Smooth muscle cell (in vitro differentiated cells): Measurements from ENCODE around the gene CCL4. TPM values are rescaled to one million over a fixed set of nuclear protein-coding genes. Genes with fewer than 3 reads are reported as not detected.
"Not testable (repeated sequence)": the region's sequence is repeated elsewhere in the genome, so short reads cannot be mapped to it uniquely, and the experiment has no call there.

ENCODE experiments used
- DNase-seq: peaks from one replicate; lab custom pipeline; 2025; ENCODE audit not compliant: unreplicated experiment; lab: John Stamatoyannopoulos, UW
- H2AFZ ChIP-seq: fragments of 200-600 bp; sonication (generic); 2 replicates; pipeline ENCODE4 v1.6.0; 2016; ENCODE audit warnings: antibody characterized with exemption, low read depth, mild to moderate bottlenecking
- H3F3A ChIP-seq: fragments of 200-600 bp; sonication (generic); 2 replicates; pipeline ENCODE4 v1.6.0; 2017; ENCODE audit warnings: antibody characterized with exemption, low read depth
- H3K27ac ChIP-seq: fragments of 200-600 bp; sonication (generic); 2 replicates; pipeline ENCODE4 v1.5.1; 2016; ENCODE audit warnings: low read depth, mild to moderate bottlenecking
- H3K27me3 ChIP-seq: fragments of 200-600 bp; sonication (generic); 2 replicates; pipeline ENCODE4 v1.6.1; 2016; ENCODE audit warnings: low read depth, mild to moderate bottlenecking
- H3K36me3 ChIP-seq: fragments of 200-600 bp; sonication (generic); 2 replicates; pipeline ENCODE4 v1.5.1; 2016; ENCODE audit warnings: low read depth
- H3K4me1 ChIP-seq: fragments of 200-600 bp; sonication (generic); 2 replicates; pipeline ENCODE4 v1.5.1; 2016; ENCODE audit warnings: low read depth
- H3K4me2 ChIP-seq: fragments of 200-600 bp; sonication (generic); 2 replicates; pipeline ENCODE4 v1.6.0; 2016; ENCODE audit warnings: mild to moderate bottlenecking
- H3K4me3 ChIP-seq: fragments of 200-600 bp; sonication (generic); 2 replicates; pipeline ENCODE4 v1.5.1; 2016; ENCODE audit warnings: mild to moderate bottlenecking
- H3K79me2 ChIP-seq: fragments of 200-600 bp; sonication (generic); 2 replicates; pipeline ENCODE4 v1.6.0; 2016; ENCODE audit warnings: low read depth, mild to moderate bottlenecking
- H3K9ac ChIP-seq: fragments of 200-600 bp; sonication (generic); 2 replicates; pipeline ENCODE4 v1.6.0; 2016; ENCODE audit warnings: low read depth
- H3K9me3 ChIP-seq: fragments of 200-600 bp; sonication (generic); replicated peaks from 2 replicates; pipeline ENCODE4 v1.5.1; 2016; ENCODE audit warnings: low read depth
- H4K20me1 ChIP-seq: fragments of 200-600 bp; sonication (generic); 2 replicates; pipeline ENCODE4 v1.6.0; 2016; ENCODE audit warnings: low read depth
- WGBS: methylation state at CpG from one replicate; pipeline ENCODE4 v1.1.7; 2016; ENCODE audit warnings: low lambda C conversion rate; 5-methylcytosine and 5-hydroxymethylcytosine counted together
- polyA plus RNA-seq: library from polyadenylated mRNA; unstranded; fragments of >200 nt; fragmentation: Nextera tagmentation; extraction: Ambion mirVana; gene quantifications from 2 replicates; pipeline ENCODE4 v1.2.1, GENCODE V29; 2016
- total RNA-seq: library from RNA; depleted of rRNA; stranded (reverse); fragments of >200 nt; gene quantifications from 2 replicates; pipeline ENCODE4 v1.2.3, GENCODE V29; 2014
- TF ChIP-seq, protein P1 (sequence below): fragments of 200-600 bp; sonication (generic); IDR thresholded peaks from 2 replicates; pipeline ENCODE4 v1.5.1; 2017; ENCODE audit warnings: borderline replicate concordance, mild to moderate bottlenecking, antibody characterized with exemption; ENCODE audit not compliant: insufficient read depth, poor library complexity, severe bottlenecking

Gene CCL4
- total and polyA plus RNA-seq, 2 experiments from 2014 or later: 0.81 TPM; not detected in 1

DNA sequence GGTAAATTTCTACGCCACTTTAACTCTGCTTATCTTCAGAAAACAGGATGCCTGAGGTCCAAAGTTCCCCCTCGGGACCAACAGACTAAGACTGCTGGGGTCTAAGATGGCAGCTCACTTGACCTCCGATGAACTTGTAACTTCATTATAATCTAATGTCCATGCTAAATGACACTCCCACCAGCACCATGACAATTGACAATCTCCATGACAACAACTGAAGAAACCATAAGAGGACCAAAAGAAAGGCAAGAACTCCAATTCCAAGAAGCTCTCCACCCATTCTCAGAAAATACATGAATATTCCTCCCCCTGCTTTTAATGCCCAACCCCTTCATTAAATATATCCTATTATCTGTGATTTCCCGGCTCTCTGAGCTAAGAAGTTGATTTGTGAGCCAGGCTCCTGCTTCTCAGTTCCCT, 7.5 kb downstream of the CCL4 start:
- no peaks in the 10 kb centered on the region for H3K9me3 ChIP-seq
- TF ChIP-seq, protein P1, sequence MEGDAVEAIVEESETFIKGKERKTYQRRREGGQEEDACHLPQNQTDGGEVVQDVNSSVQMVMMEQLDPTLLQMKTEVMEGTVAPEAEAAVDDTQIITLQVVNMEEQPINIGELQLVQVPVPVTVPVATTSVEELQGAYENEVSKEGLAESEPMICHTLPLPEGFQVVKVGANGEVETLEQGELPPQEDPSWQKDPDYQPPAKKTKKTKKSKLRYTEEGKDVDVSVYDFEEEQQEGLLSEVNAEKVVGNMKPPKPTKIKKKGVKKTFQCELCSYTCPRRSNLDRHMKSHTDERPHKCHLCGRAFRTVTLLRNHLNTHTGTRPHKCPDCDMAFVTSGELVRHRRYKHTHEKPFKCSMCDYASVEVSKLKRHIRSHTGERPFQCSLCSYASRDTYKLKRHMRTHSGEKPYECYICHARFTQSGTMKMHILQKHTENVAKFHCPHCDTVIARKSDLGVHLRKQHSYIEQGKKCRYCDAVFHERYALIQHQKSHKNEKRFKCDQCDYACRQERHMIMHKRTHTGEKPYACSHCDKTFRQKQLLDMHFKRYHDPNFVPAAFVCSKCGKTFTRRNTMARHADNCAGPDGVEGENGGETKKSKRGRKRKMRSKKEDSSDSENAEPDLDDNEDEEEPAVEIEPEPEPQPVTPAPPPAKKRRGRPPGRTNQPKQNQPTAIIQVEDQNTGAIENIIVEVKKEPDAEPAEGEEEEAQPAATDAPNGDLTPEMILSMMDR: no peak
- no peaks in the 10 kb centered on the region for H3K4me1 ChIP-seq
- no peak overlapping the region for H3K9ac ChIP-seq
- no peaks in the 10 kb centered on the region for H3F3A ChIP-seq
- no peak overlapping the region for H3K4me3 ChIP-seq
- 86% methylated on average over 4 of the region's 4 CpGs for WGBS
- no peak overlapping the region for H2AFZ ChIP-seq
- no peaks in the 10 kb centered on the region for H4K20me1 ChIP-seq
- H3K27me3 ChIP-seq: peaks cover 5% of the 10 kb centered on the region
- H3K79me2 ChIP-seq: no peaks in the 10 kb centered on the region
- no peak overlapping the region for H3K27ac ChIP-seq
- no peak for DNase-seq
- no peaks in the 10 kb centered on the region for H3K36me3 ChIP-seq
- H3K4me2 ChIP-seq: no peak overlapping the region

- H3K27ac ChIP-seq: no peak overlapping the region
- no peaks in the 10 kb centered on the region for H3F3A ChIP-seq
- no peaks in the 10 kb centered on the region for H3K36me3 ChIP-seq
- H3K4me2 ChIP-seq: no peak overlapping the region
- H3K4me1 ChIP-seq: no peaks in the 10 kb centered on the region
- H3K4me3 ChIP-seq: no peak overlapping the region
- H3K9ac ChIP-seq: no peak overlapping the region
- H4K20me1 ChIP-seq: no peaks in the 10 kb centered on the region
- peaks cover 3% of the 10 kb centered on the region for H3K27me3 ChIP-seq
- H2AFZ ChIP-seq: no peak overlapping the region
- TF ChIP-seq, protein P1: no peak
- H3K9me3 ChIP-seq: no peaks in the 10 kb centered on the region
- DNase-seq: no peak
- H3K79me2 ChIP-seq: no peaks in the 10 kb centered on the region
Observed at GRCh38 chr17:36112572-36112971, 8.9 kb downstream of the CCL4 start.

- not testable (repeated sequence) for H3K36me3 ChIP-seq, H3K27ac ChIP-seq, DNase-seq, H3K27me3 ChIP-seq, H3K4me3 ChIP-seq, H3K9me3 ChIP-seq, H3K79me2 ChIP-seq, H3F3A ChIP-seq, H3K4me1 ChIP-seq, H2AFZ ChIP-seq, H3K4me2 ChIP-seq, H4K20me1 ChIP-seq, H3K9ac ChIP-seq
- 92% methylated on average over 1 of the region's 1 CpG for WGBS
Observed at GRCh38 chr17:36113131-36113530, 9.5 kb downstream of the CCL4 start.

DNA sequence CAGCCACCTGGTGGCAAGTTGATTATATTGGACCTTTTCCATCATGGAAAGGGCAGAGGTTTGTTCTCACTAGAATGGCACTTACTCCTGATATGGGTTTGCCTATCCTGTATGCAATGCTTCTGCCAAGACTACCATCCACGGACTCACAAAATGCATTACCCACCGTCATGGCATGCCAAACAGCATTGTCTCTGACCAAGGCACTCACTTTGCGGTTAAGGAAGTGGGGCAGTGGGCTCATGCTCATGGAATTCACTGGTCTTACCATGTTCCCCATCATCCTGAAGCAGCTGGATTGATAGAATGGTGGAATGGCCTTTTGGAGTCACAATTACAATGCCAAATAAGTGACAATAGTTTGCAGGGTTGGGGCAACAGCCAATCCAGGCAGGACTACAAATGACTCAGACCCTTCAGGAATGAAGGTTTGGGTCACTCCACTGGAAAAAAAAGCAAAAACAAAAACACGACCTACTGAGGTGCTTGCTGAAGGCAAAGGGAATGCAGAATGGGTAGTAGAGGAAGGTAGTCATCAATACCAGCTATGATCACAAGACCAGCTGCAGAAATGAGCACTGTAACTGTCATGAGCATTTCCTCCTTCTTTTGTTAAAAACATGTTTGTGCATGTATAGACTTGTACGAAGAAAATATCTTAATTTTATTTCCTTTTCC, 11.5 kb downstream of the CCL4 start:
- H3K9me3 ChIP-seq, H3K4me1 ChIP-seq, H4K20me1 ChIP-seq, DNase-seq, H3K79me2 ChIP-seq, H3K27me3 ChIP-seq, H3K27ac ChIP-seq, H3K4me3 ChIP-seq, H3K4me2 ChIP-seq, H3F3A ChIP-seq, H3K9ac ChIP-seq, H2AFZ ChIP-seq, H3K36me3 ChIP-seq: not testable (repeated sequence)
- WGBS: 89% methylated on average over 5 of the region's 5 CpGs

DNA sequence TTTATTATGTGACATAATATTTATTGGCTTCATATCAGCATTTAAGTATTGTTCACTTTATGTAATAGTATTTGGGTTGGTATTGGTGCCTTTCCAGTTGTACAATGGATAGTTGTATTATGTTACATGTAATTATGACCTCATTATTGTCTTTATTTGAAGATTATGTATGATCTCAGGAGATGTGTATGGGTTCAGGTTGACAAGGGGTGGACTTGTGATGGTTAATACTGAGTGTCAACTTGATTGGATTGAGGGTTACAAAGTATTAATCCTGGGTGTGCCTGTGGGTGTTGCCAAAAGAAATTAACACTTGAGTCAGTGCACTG, 12.0 kb downstream of the CCL4 start:
- not testable (repeated sequence) for DNase-seq, H3F3A ChIP-seq, H3K9ac ChIP-seq, H3K4me2 ChIP-seq, H3K4me3 ChIP-seq, H3K27me3 ChIP-seq, H3K9me3 ChIP-seq, H2AFZ ChIP-seq, H3K4me1 ChIP-seq, H3K79me2 ChIP-seq, H3K27ac ChIP-seq, H3K36me3 ChIP-seq, H4K20me1 ChIP-seq
